GM12878 (cell line): ENCODE data around the gene POLDIP3. TPM values are rescaled to one million over a fixed set of nuclear protein-coding genes. Genes with fewer than 3 reads are reported as not detected.

Experiments
- ATAC-seq: fragments of 200-7000 bp; cut with Tn5 transposase; 3 replicates; pipeline ENCODE4 v1.9.1; 2020; ENCODE audit warnings: mild to moderate bottlenecking, moderate library complexity
- BruUV-seq: library from RNA; stranded (reverse); fragments of 400-500 nt; replicated peaks from 2 replicates; lab custom pipeline; 2021; lab: Mats Ljungman, UMichigan
- CTCF ChIA-PET: fragments of 300-600 bp; sonication (Branson Sonifier 250); formaldehyde crosslinking; extraction: SDS; loops from one replicate; lab custom pipeline; 2021; ENCODE audit warnings: inconsistent platforms; lab: Yijun Ruan, JAX
- POLR2A ChIA-PET: fragments of 350-600 bp; formaldehyde crosslinking; extraction: SDS; loops from one replicate; lab custom pipeline; 2021; ENCODE audit warnings: inconsistent platforms; lab: Charles Lee
- RAD21 ChIA-PET: fragments of 300-600 bp; sonication (Branson Sonifier 250); formaldehyde crosslinking; loops from one replicate; lab custom pipeline; 2023; ENCODE audit warnings: antibody characterized with exemption; ENCODE audit not compliant: unreplicated experiment; lab: Charles Lee
- SMC1A ChIA-PET: fragments of 300-600 bp; sonication (Branson Sonifier 250); formaldehyde crosslinking; loops from one replicate; lab custom pipeline; 2023; ENCODE audit not compliant: unreplicated experiment, uncharacterized antibody; lab: Charles Lee
- DNase-seq: peaks from one replicate; pipeline ENCODE4 v3.0.0-alpha.2; 2011; ENCODE audit warnings: low read depth, low spot score
- FAIRE-seq: peaks from 3 replicates; lab custom pipeline; 2011; peaks lifted over from hg19 to GRCh38; lab: Jason Lieb, UNC
- H2AFZ ChIP-seq: 2 replicates; pipeline ENCODE4 v1.6.0; 2011; ENCODE audit warnings: low read depth, low read length, control low read depth; ENCODE audit not compliant: control insufficient read depth
- H3K27ac ChIP-seq: 2 replicates; pipeline ENCODE4 v1.5.1; 2011; ENCODE audit warnings: control low read depth; ENCODE audit not compliant: control insufficient read depth, insufficient read depth
- H3K27me3 ChIP-seq, 2 experiments: replicated peaks in 1 of 2; 2 replicates each; pipeline versions ENCODE4 v1.6.0 to v1.6.1; 2011; ENCODE audit warnings: low read length in 1 of 2; ENCODE audit not compliant: control insufficient read depth in 2 of 2, insufficient read depth in 2 of 2
- H3K36me3 ChIP-seq, 2 experiments: 2 replicates each; pipeline ENCODE4 v1.5.1; 2011; ENCODE audit warnings: low read length in 1 of 2; ENCODE audit not compliant: control insufficient read depth in 2 of 2, insufficient read depth in 2 of 2
- H3K4me1 ChIP-seq: 2 replicates; pipeline ENCODE4 v1.6.1; 2011; ENCODE audit warnings: mild to moderate bottlenecking, low read length, moderate library complexity, mixed read lengths; ENCODE audit not compliant: control insufficient read depth, insufficient read depth
- H3K4me2 ChIP-seq: 2 replicates; pipeline ENCODE4 v1.6.0; 2011; ENCODE audit warnings: control low read depth; ENCODE audit not compliant: control insufficient read depth, insufficient read depth
- H3K4me3 ChIP-seq: fragments of 200-600 bp; sonication (generic); 2 replicates; pipeline ENCODE4 v1.5.1; 2016
- H3K79me2 ChIP-seq: 2 replicates; pipeline ENCODE4 v1.6.0; 2011; ENCODE audit warnings: low read length; ENCODE audit not compliant: control insufficient read depth, insufficient read depth
- H3K9ac ChIP-seq: 2 replicates; pipeline ENCODE4 v1.8.0; 2011; ENCODE audit warnings: low read length, control low read depth, mixed read lengths; ENCODE audit not compliant: control insufficient read depth, insufficient read depth
- H3K9me3 ChIP-seq: replicated peaks from 3 replicates; pipeline ENCODE4 v1.5.1; 2011; ENCODE audit warnings: mild to moderate bottlenecking, low read length; ENCODE audit not compliant: control insufficient read depth, insufficient read depth
- H4K20me1 ChIP-seq: 2 replicates; pipeline ENCODE4 v1.6.0; 2011; ENCODE audit not compliant: control insufficient read depth, insufficient read depth
- ATF7 ChIP-seq: fragments of 450-650 bp; IDR thresholded peaks from 2 replicates; pipeline ENCODE4 v1.6.1; 2016; ENCODE audit warnings: low read depth, mild to moderate bottlenecking
- BACH1 ChIP-seq: fragments of 450-650 bp; IDR thresholded peaks from 2 replicates; pipeline ENCODE4 v1.6.1; 2017; ENCODE audit warnings: mild to moderate bottlenecking, borderline replicate concordance
- ETV6 ChIP-seq, 2 experiments: fragments of 450-650 bp in 1 of 2; IDR thresholded peaks in 1 of 2; conservative IDR thresholded peaks in 1 of 2; 2 replicates each; pipeline ENCODE4 v1.6.1; 2014; ENCODE audit warnings: antibody characterized with exemption in 1 of 2, borderline replicate concordance in 1 of 2, low read depth in 1 of 2, mild to moderate bottlenecking in 1 of 2, moderate library complexity in 1 of 2
- EZH2 ChIP-seq: IDR thresholded peaks from 2 replicates; pipeline ENCODE4 v1.6.1; 2012; ENCODE audit warnings: low read depth, mild to moderate bottlenecking, control low read depth, inconsistent platforms, low read length, borderline replicate concordance; ENCODE audit not compliant: control insufficient read depth
- FOS ChIP-seq: IDR thresholded peaks from 3 replicates; pipeline ENCODE4 v1.6.1; 2011; ENCODE audit warnings: borderline replicate concordance; ENCODE audit not compliant: insufficient read length; ENCODE audit errors: extremely low read depth
- FOXM1 ChIP-seq: IDR thresholded peaks from 2 replicates; pipeline ENCODE4 v1.6.1; 2012; ENCODE audit warnings: low read depth, mild to moderate bottlenecking, inconsistent platforms, low read length, moderate library complexity
- HDAC6 ChIP-seq: fragments of 200-600 bp; sonication (generic); IDR thresholded peaks from one replicate; pipeline ENCODE4 v1.8.0; 2017; ENCODE audit warnings: antibody characterized with exemption; ENCODE audit not compliant: unreplicated experiment
- IKZF1 ChIP-seq: fragments of 450-650 bp; conservative IDR thresholded peaks from 2 replicates; pipeline ENCODE4 v1.6.1; 2017; ENCODE audit warnings: antibody characterized with exemption, mild to moderate bottlenecking
- KDM1A ChIP-seq: fragments of 200-600 bp; sonication (generic); IDR thresholded peaks from 2 replicates; pipeline ENCODE4 v1.6.1; 2016; ENCODE audit warnings: borderline replicate concordance
- NR2C1 ChIP-seq: fragments of 450-650 bp; IDR thresholded peaks from 2 replicates; pipeline ENCODE4 v1.6.1; 2017; ENCODE audit warnings: antibody characterized with exemption, mild to moderate bottlenecking, moderate library complexity
- RCOR1 ChIP-seq: conservative IDR thresholded peaks from 2 replicates; pipeline ENCODE4 v1.6.1; 2012; ENCODE audit warnings: low read depth, low read length, improper control_type of control experiment
- RUNX3 ChIP-seq: IDR thresholded peaks from 2 replicates; pipeline ENCODE4 v1.6.1; 2012; ENCODE audit warnings: low read length, inconsistent platforms
- TAF1 ChIP-seq: IDR thresholded peaks from 2 replicates; pipeline ENCODE4 v1.6.1; 2011; ENCODE audit warnings: mild to moderate bottlenecking, low read depth, low read length, borderline replicate concordance
- TCF3 ChIP-seq: IDR thresholded peaks from 2 replicates; pipeline ENCODE4 v1.6.1; 2012; ENCODE audit warnings: low read depth, mild to moderate bottlenecking, low read length, borderline replicate concordance; ENCODE audit not compliant: insufficient read depth
- TCF7 ChIP-seq: IDR thresholded peaks from 2 replicates; pipeline ENCODE4 v1.6.1; 2014; ENCODE audit warnings: antibody characterized with exemption, borderline replicate concordance
- ZNF217 ChIP-seq: fragments of 450-650 bp; IDR thresholded peaks from 2 replicates; pipeline ENCODE4 v1.6.1; 2017; ENCODE audit warnings: antibody characterized with exemption, mild to moderate bottlenecking
- WGBS: methylation state at CpG from one replicate; pipeline ENCODE4 v1.1.6; 2016; ENCODE audit warnings: low lambda C conversion rate; ENCODE audit not compliant: insufficient replicate concordance, insufficient coverage; ENCODE audit errors: missing lambda C conversion rate; 5-methylcytosine and 5-hydroxymethylcytosine counted together
- in situ Hi-C: fragments of 300-500 bp; cut with MboI; formaldehyde crosslinking; loops from 9 replicates; pipeline ENCODE4 v1.14.3; 2018; ENCODE audit warnings: mixed read lengths
- intact Hi-C: fragments of 100-400 bp; cut with micrococcal nuclease; formaldehyde crosslinking; loops from one replicate; pipeline ENCODE4 v1.14.2; 2022; ENCODE audit not compliant: unreplicated experiment
- polyA plus RNA-seq, 11 experiments: library from polyadenylated mRNA; depleted of rRNA in 4 of 11; unstranded in 6 of 11; stranded (reverse) in 5 of 11; fragments of >200 nt; fragmentation: Nextera tagmentation in 4 of 11; fragmentation: Illumina TruSeq in 1 of 11; extraction: Ambion mirVana in 4 of 11; extraction: Trizol in 1 of 11; gene quantifications; 1 replicate in 1 of 11; 2 replicates in 10 of 11; pipeline versions ENCODE4 v1.2.1 to v1.2.3, GENCODE V29; 2011 to 2016; ENCODE audit warnings: inconsistent platforms in 2 of 11, missing spikeins in 2 of 11, low read depth in 1 of 11
- total RNA-seq, 4 experiments: library from RNA; depleted of rRNA in 3 of 4; stranded (reverse); fragments of >200 nt in 3 of 4; fragmentation: Illumina TruSeq in 1 of 4; extraction: Trizol in 1 of 4; gene quantifications; 2 replicates each; pipeline versions ENCODE4 v1.2.1 to v1.2.3, GENCODE V29; 2013 to 2021
- TF ChIP-seq, protein P1 (sequence below): IDR thresholded peaks from 2 replicates; pipeline ENCODE4 v1.6.1; 2011; ENCODE audit warnings: borderline replicate concordance, low read depth, mild to moderate bottlenecking, moderate library complexity, mixed read lengths, low read length; ENCODE audit not compliant: insufficient read depth; ENCODE audit errors: extremely low read length
- TF ChIP-seq, protein P2 (sequence below): fragments of 450-650 bp; IDR thresholded peaks from 2 replicates; pipeline ENCODE4 v1.6.1; 2017; ENCODE audit warnings: borderline replicate concordance

POLDIP3 gene
- total and polyA plus RNA-seq, 10 of the 15 experiments (the other 5 are each of a cell fraction or from before 2014, with no cell fraction given) = 14.8 to 60.2 (median 49.5) TPM

DNA sequence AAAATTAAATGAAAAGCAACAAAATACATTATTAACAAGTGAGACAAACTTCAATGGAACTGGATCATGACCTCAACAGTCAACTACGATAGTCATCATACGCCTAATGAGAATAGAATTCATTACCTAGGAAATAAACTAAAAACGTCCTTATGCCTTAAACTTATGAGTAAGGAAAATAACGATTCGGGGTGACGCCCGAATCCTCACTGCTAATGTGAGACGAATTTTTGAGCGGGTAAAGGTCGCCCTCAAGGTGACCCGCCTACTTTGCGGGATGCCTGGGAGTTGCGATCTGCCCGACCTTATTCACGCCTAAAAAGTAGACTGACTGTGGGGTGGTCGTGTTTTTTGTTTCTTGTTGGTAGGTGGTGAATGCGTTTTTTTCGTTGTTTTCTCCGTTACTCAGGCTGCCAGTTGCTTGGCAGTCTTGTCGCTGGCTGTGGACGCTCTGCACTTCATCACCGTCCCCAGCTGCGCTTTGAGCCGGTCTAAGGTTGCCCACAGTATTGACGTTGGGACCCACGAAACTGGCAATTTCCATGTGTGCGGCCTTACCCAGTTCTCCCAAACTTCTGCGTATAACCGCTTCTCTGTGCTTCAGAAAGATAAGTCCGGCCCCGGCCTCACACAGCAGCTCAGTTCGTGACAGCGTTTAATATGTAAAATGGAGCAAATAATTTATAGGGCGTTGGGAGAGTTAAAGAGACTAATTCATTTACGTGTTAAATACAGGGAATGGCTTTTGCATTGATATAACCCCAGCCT lies 593 bp upstream of the POLDIP3 start:
- under 1% methylated on average over 35 of the region's 35 CpGs for WGBS
- Histone ChIP-seq H3K4me1 (peaks cover 17% of the 10 kb centered on the region), H3K4me3 (peak overlapping the region; percentile 43; the same call in 1 of the 2 replicates), H4K20me1 (peaks cover 9% of the 10 kb centered on the region; the same call in 1 of the 2 replicates), H3K4me2 (peak overlapping the region; percentile 84), H3K36me3 (peaks cover 3 to 12% of the 10 kb centered on the region in 2 experiments; a peak in 3 of 4 replicates), H3K27ac (peak overlapping the region; percentile 100), H3K9me3 (no peaks in the 10 kb centered on the region), H3K9ac (peak overlapping the region; percentile 98), H3K27me3 (no peaks in the 10 kb centered on the region), H3K79me2 (peaks cover 40% of the 10 kb centered on the region), H2AFZ (peak overlapping the region; percentile 92)
- ChIA-PET RAD21 (interaction anchor here (0.6 to 1.7 kb wide), 5 partner anchors 27 to 307 kb away, joined by 3 to 6 read pairs (median 4); partner anchors contain the start of gene CYB5R3), CTCF (interaction anchor here (0.6 to 2.0 kb wide), 6 partner anchors 51 to 744 kb away, joined by 3 to 7 read pairs (median 3); no protein-coding TSS in a partner anchor), SMC1A (interaction anchor here (0.7 to 1.6 kb wide), 2 partner anchors 40 to 94 kb away, joined by 3 to 6 read pairs; no protein-coding TSS in a partner anchor), POLR2A (interaction anchor here (0.5 to 2.1 kb wide), 9 partner anchors 27 to 995 kb away, joined by 3 to 7 read pairs (median 3); partner anchors contain the start of gene CYB5R3)
- DNase-seq (peak; percentile 98), FAIRE-seq (no peak), ATAC-seq (peak; percentile 86)
- TSS peak; percentile 100 for BruUV-seq
- intact Hi-C loops = loop anchor here (2.0 to 10.0 kb wide), 2 partner anchors 34 to 520 kb away; partner anchors contain the start of genes CYB5R3 and NDUFA6
- in situ Hi-C loops = no loop called here
- TF ChIP-seq RUNX3 (peak; percentile 90), BACH1 (peak; percentile 100), IKZF1 (peak; percentile 77; the same call in 1 of the 2 replicates), FOXM1 (peak; percentile 97), KDM1A (no peak), TCF3 (peak; percentile 100), NR2C1 (no peak; the same call in 1 of the 2 replicates), EZH2 (0 out of 2 replicates have a peak, but pooled peaks have one; percentile 20), TAF1 (peak; percentile 87), HDAC6 (peak; percentile 88), ZNF217 (0 out of 2 replicates have a peak, but pooled peaks have one; percentile 15), ATF7 (peak; percentile 82), TCF7 (peak; percentile 85), FOS (no peak), ETV6 (conservative IDR thresholded peaks at IDR 0.05 in 1 of 2, IDR thresholded peaks at IDR 0.05 in 1 of 2; ENCODE audit: borderline replicate concordance in 1 of 2, low read depth in 1 of 2) (peak in 1 of 2 experiments; percentile 89; a peak in 2 of 4 replicates), RCOR1 (no peak; the same call in 1 of the 2 replicates)
- TF ChIP-seq, protein P1, sequence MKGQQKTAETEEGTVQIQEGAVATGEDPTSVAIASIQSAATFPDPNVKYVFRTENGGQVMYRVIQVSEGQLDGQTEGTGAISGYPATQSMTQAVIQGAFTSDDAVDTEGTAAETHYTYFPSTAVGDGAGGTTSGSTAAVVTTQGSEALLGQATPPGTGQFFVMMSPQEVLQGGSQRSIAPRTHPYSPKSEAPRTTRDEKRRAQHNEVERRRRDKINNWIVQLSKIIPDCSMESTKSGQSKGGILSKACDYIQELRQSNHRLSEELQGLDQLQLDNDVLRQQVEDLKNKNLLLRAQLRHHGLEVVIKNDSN = no peak
- TF ChIP-seq, protein P2, sequence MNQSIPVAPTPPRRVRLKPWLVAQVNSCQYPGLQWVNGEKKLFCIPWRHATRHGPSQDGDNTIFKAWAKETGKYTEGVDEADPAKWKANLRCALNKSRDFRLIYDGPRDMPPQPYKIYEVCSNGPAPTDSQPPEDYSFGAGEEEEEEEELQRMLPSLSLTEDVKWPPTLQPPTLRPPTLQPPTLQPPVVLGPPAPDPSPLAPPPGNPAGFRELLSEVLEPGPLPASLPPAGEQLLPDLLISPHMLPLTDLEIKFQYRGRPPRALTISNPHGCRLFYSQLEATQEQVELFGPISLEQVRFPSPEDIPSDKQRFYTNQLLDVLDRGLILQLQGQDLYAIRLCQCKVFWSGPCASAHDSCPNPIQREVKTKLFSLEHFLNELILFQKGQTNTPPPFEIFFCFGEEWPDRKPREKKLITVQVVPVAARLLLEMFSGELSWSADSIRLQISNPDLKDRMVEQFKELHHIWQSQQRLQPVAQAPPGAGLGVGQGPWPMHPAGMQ = peak; percentile 45; the same call in 1 of the 2 replicates
